ENCODE measurements around the gene KNSTRN. TPM values are rescaled to one million over a fixed set of nuclear protein-coding genes. Genes with fewer than 3 reads are reported as not detected.

The KNSTRN gene
- total and polyA plus RNA-seq, 8 donors: 4.0 to 16.3 (median 12.5) TPM

DNA sequence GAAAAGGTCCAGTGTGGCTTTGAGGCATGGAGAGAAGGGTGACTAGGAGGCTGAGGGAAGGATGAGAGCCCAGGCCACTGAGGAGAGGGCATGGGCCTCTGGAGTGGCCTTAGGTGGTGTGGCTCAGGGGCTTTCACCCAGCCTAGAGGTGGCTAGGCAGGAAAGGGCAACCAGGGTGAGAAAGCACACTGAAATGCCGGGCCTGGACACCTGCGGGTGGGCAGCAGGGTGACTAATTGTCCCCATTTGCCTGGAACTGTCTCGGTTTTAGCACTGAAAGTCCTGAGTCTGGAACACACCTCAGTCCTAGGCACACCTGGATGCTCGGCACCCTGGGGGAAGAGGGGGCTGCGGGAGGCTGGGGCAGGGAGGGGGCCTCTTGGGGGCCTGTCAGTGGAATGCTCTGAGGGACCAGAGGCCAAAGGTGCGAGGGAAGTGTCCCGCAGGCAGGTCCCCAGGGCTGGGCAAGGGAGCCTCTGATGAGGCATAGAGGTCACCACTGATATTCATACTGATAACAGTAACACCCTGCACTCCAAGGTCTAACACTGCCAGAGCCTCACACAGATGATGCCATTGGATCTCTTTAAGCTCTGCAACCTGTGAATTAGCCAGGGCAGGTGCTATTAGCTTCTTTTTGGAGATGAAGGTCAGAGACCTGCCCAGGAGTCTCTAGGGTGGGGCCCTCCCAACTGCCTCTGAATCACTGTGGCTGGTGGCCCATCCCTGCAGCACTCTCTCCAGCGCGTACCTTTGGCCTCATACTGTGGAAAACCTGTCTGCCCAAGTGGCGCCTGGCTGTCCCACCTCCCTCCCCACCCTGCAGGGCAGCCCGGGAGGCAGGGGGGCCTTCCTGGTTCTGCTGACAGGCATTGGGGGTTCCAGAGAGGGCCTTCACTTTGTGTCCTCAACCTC, 34.7 kb upstream of the KNSTRN start:
- intact Hi-C loops (cut with DNase I; ENCODE audit: low total_unique reads): no loop called here
- DNase-seq: peak; percentile 59 to 88
- H3K36me3 ChIP-seq: no peaks in the 10 kb centered on the region
- H3K27ac ChIP-seq: peak overlapping the region; percentile 28 to 74 (median 70)
- no peaks in the 10 kb centered on the region for H3K9me3 ChIP-seq
- TF ChIP-seq POLR2A (IDR thresholded peaks at IDR 0.05): no peak
- peak in 1 of 3 donors; percentile 31 for TF ChIP-seq POLR2AphosphoS5 (IDR thresholded peaks at IDR 0.05)
- H3K4me3 ChIP-seq: no peak overlapping the region
- 79 to 91% (median 86%) methylated on average over 7 to 11 of the region's 11 CpGs for WGBS, 5 donors
- peaks cover 19 to 51% (median 48%) of the 10 kb centered on the region in 4 donors for H3K4me1 ChIP-seq
- no peaks in the 10 kb centered on the region for H3K27me3 ChIP-seq

DNA sequence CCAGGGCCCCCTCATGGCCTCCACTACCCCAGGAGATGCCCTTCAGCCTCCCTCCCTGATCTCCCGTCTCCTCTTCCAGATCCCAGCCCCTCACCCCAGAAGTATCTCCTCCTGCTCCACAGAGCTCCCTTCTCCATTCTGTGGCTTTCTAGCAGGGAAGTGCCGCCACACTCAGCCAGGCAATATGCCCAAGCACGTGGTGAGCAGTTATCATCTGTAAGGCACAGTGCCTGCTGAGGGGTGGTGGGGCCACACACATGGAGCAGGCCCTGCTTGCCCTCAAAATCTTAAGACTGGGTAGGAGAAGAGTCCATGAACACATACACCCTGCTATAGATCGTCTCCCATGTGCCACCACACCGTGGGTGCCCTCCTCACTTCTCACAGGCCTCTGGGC, 34.0 kb upstream of the KNSTRN start:
- Histone ChIP-seq H3K36me3 (no peaks in the 10 kb centered on the region), H3K27ac (peak overlapping the region; percentile 29 to 74 (median 55)), H3K27me3 (no peaks in the 10 kb centered on the region), H3K4me3 (no peak overlapping the region), H3K9me3 (no peaks in the 10 kb centered on the region), H3K4me1 (peaks cover 13 to 46% (median 44%) of the 10 kb centered on the region in 4 donors)
- no peak for DNase-seq
- no peak for TF ChIP-seq POLR2A (IDR thresholded peaks at IDR 0.05)
- TF ChIP-seq EP300 (IDR thresholded peaks at IDR 0.05): no peak
- no peak for TF ChIP-seq POLR2AphosphoS5 (IDR thresholded peaks at IDR 0.05)
- intact Hi-C loops (cut with DNase I; ENCODE audit: low total_unique reads): no loop called here
- 73 to 76% (median 74%) methylated on average over 5 of the region's 5 CpGs for WGBS, 5 donors

DNA sequence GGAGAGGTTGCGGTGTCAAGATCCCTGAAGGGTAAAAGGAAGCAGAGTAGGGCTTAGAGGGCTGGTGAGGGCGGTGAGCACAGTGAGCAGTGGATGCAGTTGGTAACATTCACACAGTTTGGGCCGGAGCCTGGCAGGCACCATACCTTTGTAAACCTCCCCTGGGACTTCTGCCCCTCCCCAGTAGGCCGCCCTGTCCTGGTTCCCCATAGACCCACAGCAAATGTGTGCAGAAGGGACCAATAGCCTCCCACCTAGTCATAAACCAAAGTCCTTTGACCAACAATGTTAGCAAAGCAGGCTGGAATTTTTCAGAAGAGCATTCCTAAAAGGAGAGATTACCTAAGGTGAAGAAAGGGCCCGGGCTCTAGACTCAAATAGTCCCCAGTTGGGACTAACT, 33.4 kb upstream of the KNSTRN start:
- Histone ChIP-seq H3K27me3 (no peaks in the 10 kb centered on the region), H3K27ac (peak overlapping the region in 3 of 5 donors; percentile 8 to 74 (median 71)), H3K9me3 (no peaks in the 10 kb centered on the region), H3K4me3 (no peak overlapping the region), H3K36me3 (no peaks in the 10 kb centered on the region), H3K4me1 (peaks cover 14 to 46% (median 42%) of the 10 kb centered on the region in 4 donors)
- intact Hi-C loops (cut with DNase I; ENCODE audit: low total_unique reads): no loop called here
- TF ChIP-seq EP300 (IDR thresholded peaks at IDR 0.05) (no peak), POLR2A (IDR thresholded peaks at IDR 0.05) (no peak), POLR2AphosphoS5 (IDR thresholded peaks at IDR 0.05) (no peak)
- no peak for DNase-seq
- WGBS, 5 donors: 91 to 95% (median 93%) methylated on average over 5 of the region's 5 CpGs

DNA sequence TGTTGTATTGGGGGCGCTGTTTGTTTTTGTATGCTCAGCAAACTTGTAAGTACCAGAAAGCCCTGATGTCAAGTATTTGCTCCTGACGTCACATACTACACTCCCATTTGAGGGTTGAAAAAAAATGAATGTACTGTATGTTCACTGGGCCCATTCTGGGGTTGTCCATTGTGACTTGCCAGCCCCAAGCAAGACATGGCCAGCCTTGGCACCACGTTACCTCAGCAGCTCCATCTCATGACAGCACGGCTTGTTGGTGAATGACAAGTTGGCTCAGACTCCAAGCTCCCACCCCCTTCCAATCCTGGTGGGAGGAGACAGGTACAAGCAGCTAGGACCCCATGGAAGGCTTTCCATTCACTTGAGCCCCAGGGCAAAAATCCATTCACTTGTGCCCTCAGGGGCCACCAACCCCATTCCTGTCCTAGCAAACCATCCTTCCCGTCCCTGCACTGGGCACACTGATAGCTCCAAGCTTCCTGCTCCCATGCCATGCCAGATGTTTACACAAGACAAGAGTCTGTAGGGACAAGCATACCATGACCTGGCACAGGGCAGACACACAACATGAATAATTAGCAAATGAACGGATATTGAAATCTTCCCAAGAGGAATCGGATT, 30.1 kb upstream of the KNSTRN start:
- intact Hi-C loops (cut with DNase I; ENCODE audit: low total_unique reads): no loop called here
- Histone ChIP-seq H3K27ac (peak overlapping the region in 1 of 5 donors; percentile 10), H3K4me3 (peak overlapping the region in 1 of 4 donors; percentile 32), H3K36me3 (no peaks in the 10 kb centered on the region), H3K9me3 (no peaks in the 10 kb centered on the region), H3K4me1 (peaks cover 7 to 25% (median 22%) of the 10 kb centered on the region in 4 donors), H3K27me3 (no peaks in the 10 kb centered on the region)
- TF ChIP-seq POLR2AphosphoS5 (IDR thresholded peaks at IDR 0.05) (no peak), EP300 (IDR thresholded peaks at IDR 0.05) (no peak), POLR2A (IDR thresholded peaks at IDR 0.05) (no peak)
- TF ChIP-seq, protein P1, sequence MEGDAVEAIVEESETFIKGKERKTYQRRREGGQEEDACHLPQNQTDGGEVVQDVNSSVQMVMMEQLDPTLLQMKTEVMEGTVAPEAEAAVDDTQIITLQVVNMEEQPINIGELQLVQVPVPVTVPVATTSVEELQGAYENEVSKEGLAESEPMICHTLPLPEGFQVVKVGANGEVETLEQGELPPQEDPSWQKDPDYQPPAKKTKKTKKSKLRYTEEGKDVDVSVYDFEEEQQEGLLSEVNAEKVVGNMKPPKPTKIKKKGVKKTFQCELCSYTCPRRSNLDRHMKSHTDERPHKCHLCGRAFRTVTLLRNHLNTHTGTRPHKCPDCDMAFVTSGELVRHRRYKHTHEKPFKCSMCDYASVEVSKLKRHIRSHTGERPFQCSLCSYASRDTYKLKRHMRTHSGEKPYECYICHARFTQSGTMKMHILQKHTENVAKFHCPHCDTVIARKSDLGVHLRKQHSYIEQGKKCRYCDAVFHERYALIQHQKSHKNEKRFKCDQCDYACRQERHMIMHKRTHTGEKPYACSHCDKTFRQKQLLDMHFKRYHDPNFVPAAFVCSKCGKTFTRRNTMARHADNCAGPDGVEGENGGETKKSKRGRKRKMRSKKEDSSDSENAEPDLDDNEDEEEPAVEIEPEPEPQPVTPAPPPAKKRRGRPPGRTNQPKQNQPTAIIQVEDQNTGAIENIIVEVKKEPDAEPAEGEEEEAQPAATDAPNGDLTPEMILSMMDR (IDR thresholded peaks at IDR 0.05): no peak
- 62 to 73% (median 66%) methylated on average over 7 of the region's 7 CpGs for WGBS, 5 donors
- no peak for DNase-seq

DNA sequence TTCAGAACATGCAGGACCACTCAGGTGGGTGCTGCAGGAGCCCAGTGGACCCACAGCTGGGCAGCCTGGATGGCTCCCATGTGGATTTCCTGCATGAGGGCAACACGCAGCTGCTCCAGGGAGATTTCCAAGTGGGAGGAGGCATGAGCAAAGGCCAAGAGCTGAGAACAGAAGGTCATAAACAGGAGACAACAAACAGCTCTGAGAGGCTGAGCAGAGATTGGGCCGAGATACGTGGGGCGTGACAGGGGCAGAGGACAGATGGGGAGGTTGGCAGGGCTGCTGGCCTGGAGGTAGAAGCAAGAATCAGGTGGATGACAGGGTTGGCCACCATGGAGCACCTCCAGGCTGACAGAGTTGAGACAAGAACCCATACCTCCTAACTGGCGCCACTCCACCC, 28.8 kb upstream of the KNSTRN start:
- H3K4me1 ChIP-seq: peaks cover 17 to 31% (median 30%) of the 10 kb centered on the region in 4 donors
- no peak overlapping the region for H3K27ac ChIP-seq
- peaks cover 0 to 6% (median 2%) of the 10 kb centered on the region in 3 donors for H3K27me3 ChIP-seq
- intact Hi-C loops (cut with DNase I; ENCODE audit: low total_unique reads): no loop called here
- TF ChIP-seq, protein P1 (IDR thresholded peaks at IDR 0.05): no peak
- TF ChIP-seq POLR2AphosphoS5 (IDR thresholded peaks at IDR 0.05): peak in 1 of 3 donors; percentile 21
- WGBS, 5 donors: 39 to 59% (median 49%) methylated on average over 5 of the region's 5 CpGs
- H3K36me3 ChIP-seq: no peaks in the 10 kb centered on the region
- H3K4me3 ChIP-seq: peak overlapping the region in 1 of 4 donors; percentile 19
- H3K9me3 ChIP-seq: no peaks in the 10 kb centered on the region
- DNase-seq: peak in 1 of 2 donors; percentile 60

Measured in stomach (tissue), 9 donors.